ENCODE data around the gene SPATS2. TPM values are rescaled to one million over a fixed set of nuclear protein-coding genes. Genes with fewer than 3 reads are reported as not detected.
A peak's percentile ranks its signal among the peaks of the same experiment; 100 is the strongest.

SPATS2 gene
- total and polyA plus RNA-seq, 7 donors = 6.9 to 32.1 (median 11.7) TPM

DNA sequence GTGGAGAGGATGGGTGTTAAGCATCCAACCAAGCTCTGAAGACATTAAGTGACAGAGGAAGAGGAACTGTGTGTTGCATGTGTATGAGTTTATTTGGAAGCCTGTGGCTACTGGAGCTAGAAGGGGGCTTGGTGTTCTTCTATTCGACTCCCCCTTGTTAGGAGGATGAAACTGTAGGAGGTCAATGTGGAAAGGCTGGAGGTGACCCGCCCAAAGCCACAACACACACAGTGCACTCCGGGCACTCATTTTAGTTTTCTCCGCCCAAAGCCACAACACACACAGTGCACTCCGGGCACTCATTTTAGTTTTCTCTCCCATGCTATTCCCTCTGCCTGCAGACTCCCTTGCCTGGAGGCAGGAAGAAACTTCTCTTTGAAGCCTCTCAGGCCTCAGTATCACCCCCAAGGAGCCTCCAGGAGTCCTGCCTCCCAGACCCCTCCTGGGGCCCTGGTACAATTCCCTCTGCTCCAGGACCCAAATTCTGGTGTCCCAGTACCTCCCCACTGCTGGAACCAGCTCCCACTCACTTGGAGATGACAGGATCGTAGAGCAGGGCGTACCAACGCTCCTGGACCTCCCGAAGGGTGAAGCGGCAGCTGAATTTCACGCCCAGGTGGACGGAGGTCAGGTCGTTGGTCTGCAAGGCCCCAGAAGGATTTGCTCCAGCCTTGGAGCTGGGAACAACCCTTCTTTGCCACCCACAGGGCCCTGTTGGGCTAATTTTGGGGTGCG lies 196.9 kb downstream of the SPATS2 start:
- intact Hi-C loops (cut with DNase I) = no loop called here
- Histone ChIP-seq H3K4me1 (peaks cover 0 to 30% (median 24%) of the 10 kb centered on the region in 4 donors), H3K4me3 (no peak overlapping the region), H3K27ac (no peak overlapping the region), H3K9me3 (no peaks in the 10 kb centered on the region), H3K27me3 (no peaks in the 10 kb centered on the region), H3K36me3 (peaks cover 31 to 69% (median 56%) of the 10 kb centered on the region in 4 donors)
- 94% methylated on average over 14 of the region's 14 CpGs for WGBS, 2 donors
- no peak for TF ChIP-seq EP300 (IDR thresholded peaks at IDR 0.05)
- no peak for DNase-seq

- Histone ChIP-seq H3K27me3 (no peaks in the 10 kb centered on the region), H3K9me3 (no peaks in the 10 kb centered on the region), H3K4me1 (peaks cover 0 to 37% (median 32%) of the 10 kb centered on the region in 4 donors), H3K36me3 (peaks cover 31 to 62% (median 49%) of the 10 kb centered on the region in 4 donors), H3K4me3 (no peak overlapping the region), H3K27ac (no peak overlapping the region)
- intact Hi-C loops (cut with DNase I) = loop anchor here (5.0 kb wide), 1 partner anchor 57 kb away; the partner anchor contains the start of gene PRPF40B
- 70 to 84% methylated on average over 8 of the region's 8 CpGs for WGBS, 2 donors
- TF ChIP-seq POLR2A (IDR thresholded peaks at IDR 0.05) (no peak), EP300 (IDR thresholded peaks at IDR 0.05) (no peak), CTCF (IDR thresholded peaks at IDR 0.05) (no peak), POLR2AphosphoS5 (IDR thresholded peaks at IDR 0.05) (no peak)
- DNase-seq = no peak
Observed at GRCh38 chr12:49564686-49565405, 197.6 kb downstream of the SPATS2 start.

GRCh38 chr12:49565406-49566265 lies 198.4 kb downstream of the SPATS2 start:
- intact Hi-C loops (cut with DNase I) = loop anchor here (5.0 kb wide), 1 partner anchor 57 kb away; the partner anchor contains the start of gene PRPF40B
- Histone ChIP-seq H3K4me1 (peaks cover 0 to 44% (median 39%) of the 10 kb centered on the region in 4 donors), H3K9me3 (no peaks in the 10 kb centered on the region), H3K27ac (no peak overlapping the region), H3K4me3 (no peak overlapping the region), H3K36me3 (peaks cover 31 to 54% (median 43%) of the 10 kb centered on the region in 4 donors), H3K27me3 (no peaks in the 10 kb centered on the region)
- 94 to 95% methylated on average over 12 of the region's 12 CpGs for WGBS, 2 donors
- no peak for TF ChIP-seq POLR2AphosphoS5 (IDR thresholded peaks at IDR 0.05)
- TF ChIP-seq EP300 (IDR thresholded peaks at IDR 0.05) = no peak
- no peak for TF ChIP-seq CTCF (IDR thresholded peaks at IDR 0.05)
- TF ChIP-seq POLR2A (IDR thresholded peaks at IDR 0.05) = no peak
- no peak for DNase-seq

GRCh38 chr12:49566361-49566760 lies 199.1 kb downstream of the SPATS2 start:
- DNase-seq = no peak
- intact Hi-C loops (cut with DNase I) = loop anchor here (5.0 kb wide), 1 partner anchor 56 kb away; the partner anchor contains the start of gene PRPF40B
- H3K4me3 ChIP-seq = peak overlapping the region in 1 of 4 donors; percentile 83
- WGBS, 2 donors = 95 to 96% methylated on average over 13 of the region's 13 CpGs
- H3K9me3 ChIP-seq = no peaks in the 10 kb centered on the region
- no peak overlapping the region for H3K27ac ChIP-seq
- H3K36me3 ChIP-seq = peaks cover 31 to 47% (median 37%) of the 10 kb centered on the region in 4 donors
- H3K27me3 ChIP-seq = no peaks in the 10 kb centered on the region
- peaks cover 0 to 49% (median 42%) of the 10 kb centered on the region in 4 donors for H3K4me1 ChIP-seq
- TF ChIP-seq POLR2AphosphoS5 (IDR thresholded peaks at IDR 0.05) (no peak), POLR2A (IDR thresholded peaks at IDR 0.05) (no peak), CTCF (IDR thresholded peaks at IDR 0.05) (no peak), EP300 (IDR thresholded peaks at IDR 0.05) (no peak)

All from sigmoid colon (tissue), 7 donors.